Measurements from ENCODE around the gene NID1. TPM values are rescaled to one million over a fixed set of nuclear protein-coding genes. Genes with fewer than 3 reads are reported as not detected.

The NID1 gene
- total RNA-seq, 1 experiment from 2014 or later: 48.5 TPM

- BruUV-seq (replicated peaks): no TSS peak
- Histone ChIP-seq H3K4me1 (peaks cover 3% of the 10 kb centered on the region; the same call in 1 of the 2 replicates), H3K4me3 (ENCODE audit: low read depth, low read length) (no peak overlapping the region), H3K27me3 (replicated peaks; ENCODE audit: control insufficient read depth, insufficient read depth, low read length) (no peaks in the 10 kb centered on the region), H3K9me3 (no peaks in the 10 kb centered on the region), H3K36me3 (ENCODE audit: control insufficient read depth, insufficient read depth, low read length) (no peaks in the 10 kb centered on the region; the same call in 1 of the 2 replicates)
- Mint-ChIP-seq H3K4me1 (ENCODE audit: low read depth, unreplicated experiment) (peaks cover 15% of the 10 kb centered on the region), H3K27me3 (ENCODE audit: insufficient read depth, unreplicated experiment) (no peaks in the 10 kb centered on the region), H3K9me3 (ENCODE audit: unreplicated experiment) (no peaks in the 10 kb centered on the region), H3K4me3 (ENCODE audit: unreplicated experiment) (no peak overlapping the region), H3K27ac (ENCODE audit: unreplicated experiment) (no peak overlapping the region), H3K36me3 (ENCODE audit: insufficient read depth, unreplicated experiment) (no peaks in the 10 kb centered on the region)
- POLR2A ChIA-PET: no interaction called here
- no peak for TF ChIP-seq CTCF (IDR thresholded peaks at IDR 0.05; ENCODE audit: insufficient read depth in 1 of 2, low read depth in 1 of 2, low read length in 1 of 2, severe bottlenecking in 1 of 2, unreplicated experiment in 1 of 2)
- no peak for DNase-seq
- CTCF ChIA-PET: no interaction called here
- intact Hi-C loops (cut with micrococcal nuclease; ENCODE audit: unreplicated experiment): no loop called here
Measured at GRCh38 chr1:235935235-235936225, 129.4 kb downstream of the NID1 start.

- no peaks in the 10 kb centered on the region for H3K27me3 Mint-ChIP-seq (ENCODE audit: insufficient read depth, unreplicated experiment)
- H3K36me3 ChIP-seq (ENCODE audit: control insufficient read depth, insufficient read depth, low read length): no peaks in the 10 kb centered on the region
- no peaks in the 10 kb centered on the region for H3K9me3 ChIP-seq
- no peaks in the 10 kb centered on the region for H3K36me3 Mint-ChIP-seq (ENCODE audit: insufficient read depth, unreplicated experiment)
- H3K27ac Mint-ChIP-seq (ENCODE audit: unreplicated experiment): no peak overlapping the region
- POLR2A ChIA-PET: no interaction called here
- peaks cover 15% of the 10 kb centered on the region for H3K4me1 Mint-ChIP-seq (ENCODE audit: low read depth, unreplicated experiment)
- no TSS peak for BruUV-seq (replicated peaks)
- no peaks in the 10 kb centered on the region for H3K9me3 Mint-ChIP-seq (ENCODE audit: unreplicated experiment)
- CTCF ChIA-PET: no interaction called here
- peaks cover 3% of the 10 kb centered on the region; the same call in 1 of the 2 replicates for H3K4me1 ChIP-seq
- no peak overlapping the region for H3K4me3 ChIP-seq (ENCODE audit: low read depth, low read length)
- intact Hi-C loops (cut with micrococcal nuclease; ENCODE audit: unreplicated experiment): no loop called here
- no peak overlapping the region for H3K4me3 Mint-ChIP-seq (ENCODE audit: unreplicated experiment)
- H3K27me3 ChIP-seq (replicated peaks; ENCODE audit: control insufficient read depth, insufficient read depth, low read length): no peaks in the 10 kb centered on the region
- DNase-seq: no peak
- TF ChIP-seq CTCF (IDR thresholded peaks at IDR 0.05; ENCODE audit: insufficient read depth in 1 of 2, low read depth in 1 of 2, low read length in 1 of 2, severe bottlenecking in 1 of 2, unreplicated experiment in 1 of 2): no peak
Measured at GRCh38 chr1:235933766-235934116, 131.1 kb downstream of the NID1 start.

DNA sequence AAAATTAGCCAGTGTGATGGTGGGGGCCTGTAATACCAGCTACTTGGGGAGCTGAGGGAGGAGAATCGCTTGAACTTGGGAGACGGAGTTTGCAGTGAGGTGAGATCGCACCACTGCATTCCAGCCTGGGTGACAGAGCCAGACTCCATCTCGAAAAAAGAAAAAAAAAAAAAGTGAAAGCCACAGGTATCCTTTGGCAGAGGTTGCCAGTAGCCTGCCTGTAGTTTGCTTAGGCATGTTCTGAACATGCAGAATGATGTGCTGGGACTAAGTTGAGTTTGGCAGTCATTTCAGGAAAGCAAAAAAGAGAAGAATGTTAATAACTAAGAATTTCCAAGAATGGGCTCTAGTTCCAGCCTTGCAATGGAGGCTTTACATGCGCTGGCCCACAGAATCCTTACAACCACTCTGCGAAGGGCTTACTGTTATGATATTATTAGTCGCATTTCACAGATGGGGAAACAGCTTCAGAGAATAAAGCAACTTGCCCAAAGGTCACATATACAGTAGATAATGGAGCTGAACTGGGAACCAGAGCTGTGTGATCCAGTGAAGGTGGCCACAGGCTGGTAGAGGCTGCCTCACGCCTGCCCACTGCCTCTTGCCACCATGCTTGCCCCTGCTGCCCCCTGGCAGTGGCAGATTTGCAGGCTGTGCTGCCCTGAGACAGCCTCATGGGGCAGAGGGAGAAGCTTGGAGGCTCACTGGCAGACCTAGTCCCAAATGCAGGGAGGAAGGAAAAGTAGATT, 131.7 kb downstream of the NID1 start:
- H3K4me1 Mint-ChIP-seq (ENCODE audit: low read depth, unreplicated experiment): peaks cover 15% of the 10 kb centered on the region
- no TSS peak for BruUV-seq (replicated peaks)
- Histone ChIP-seq H3K9me3 (no peaks in the 10 kb centered on the region), H3K36me3 (ENCODE audit: control insufficient read depth, insufficient read depth, low read length) (no peaks in the 10 kb centered on the region), H3K4me1 (peaks cover 3% of the 10 kb centered on the region; the same call in 1 of the 2 replicates), H3K4me3 (ENCODE audit: low read depth, low read length) (no peak overlapping the region), H3K27me3 (replicated peaks; ENCODE audit: control insufficient read depth, insufficient read depth, low read length) (no peaks in the 10 kb centered on the region)
- CTCF ChIA-PET: no interaction called here
- H3K36me3 Mint-ChIP-seq (ENCODE audit: insufficient read depth, unreplicated experiment): no peaks in the 10 kb centered on the region
- POLR2A ChIA-PET: no interaction called here
- no peak overlapping the region for H3K27ac Mint-ChIP-seq (ENCODE audit: unreplicated experiment)
- no peaks in the 10 kb centered on the region for H3K27me3 Mint-ChIP-seq (ENCODE audit: insufficient read depth, unreplicated experiment)
- no peak overlapping the region for H3K4me3 Mint-ChIP-seq (ENCODE audit: unreplicated experiment)
- intact Hi-C loops (cut with micrococcal nuclease; ENCODE audit: unreplicated experiment): no loop called here
- no peak for DNase-seq
- TF ChIP-seq CTCF (IDR thresholded peaks at IDR 0.05; ENCODE audit: insufficient read depth in 1 of 2, low read depth in 1 of 2, low read length in 1 of 2, severe bottlenecking in 1 of 2, unreplicated experiment in 1 of 2): no peak
- H3K9me3 Mint-ChIP-seq (ENCODE audit: unreplicated experiment): no peaks in the 10 kb centered on the region

All from Caco-2 (cell line).